Naive thymus-derived CD4-positive, alpha-beta T cell (primary cell): ENCODE measurements around the gene KIF21A. TPM values are rescaled to one million over a fixed set of nuclear protein-coding genes. Genes with fewer than 3 reads are reported as not detected.

ENCODE experiments used
- ATAC-seq: fragments of 150-1000 bp; cut with Tn5 transposase; 2 replicates; pipeline ENCODE4 v1.10.0; 2021; ENCODE audit warnings: mild to moderate bottlenecking, moderate library complexity
- CTCF ChIA-PET: fragments of 350-600 bp; sonication (Branson Sonifier 250); formaldehyde crosslinking; loops from one replicate; lab custom pipeline; 2021; ENCODE audit warnings: antibody characterized with exemption; lab: Charles Lee
- POLR2A ChIA-PET: fragments of 350-600 bp; sonication (Branson Sonifier 250); formaldehyde crosslinking; loops from one replicate; lab custom pipeline; 2021; ENCODE audit warnings: antibody characterized with exemption, inconsistent platforms; lab: Charles Lee
- DNase-seq, 9 donors: peaks; one replicate each; pipeline versions ENCODE4 v3.0.0 to v3.0.0-alpha.2; 2020 to 2022; ENCODE audit warnings: mixed read lengths in 1 of 9
- H3K27ac ChIP-seq: one replicate; pipeline ENCODE4 v1.7.0; 2013; ENCODE audit warnings: mild to moderate bottlenecking, low read depth, low read length, moderate library complexity
- H3K27me3 ChIP-seq, 2 donors: one replicate each; pipeline ENCODE4 v1.7.0; 2013; ENCODE audit warnings: low read length in 2 of 2, mild to moderate bottlenecking in 2 of 2, moderate library complexity in 2 of 2; ENCODE audit not compliant: control insufficient read depth in 2 of 2, insufficient read depth in 2 of 2
- H3K36me3 ChIP-seq, 3 experiments: 1 replicate in 2 of 3; 2 replicates in 1 of 3; pipeline ENCODE4 v1.7.0; 2013; ENCODE audit warnings: low read length in 3 of 3, mild to moderate bottlenecking in 3 of 3, moderate library complexity in 1 of 3; ENCODE audit not compliant: insufficient read depth in 3 of 3, control insufficient read depth in 2 of 3
- H3K4me1 ChIP-seq, 2 donors: one replicate each; pipeline ENCODE4 v1.7.0; 2013; ENCODE audit warnings: low read length in 2 of 2, mild to moderate bottlenecking in 2 of 2, moderate library complexity in 1 of 2; ENCODE audit not compliant: control insufficient read depth in 2 of 2, insufficient read depth in 2 of 2
- H3K4me3 ChIP-seq: 2 replicates; pipeline ENCODE4 v1.7.0; 2013; ENCODE audit warnings: mild to moderate bottlenecking, low read length
- H3K9me3 ChIP-seq, 3 experiments: 1 replicate in 2 of 3; 2 replicates in 1 of 3; pipeline ENCODE4 v1.7.0; 2013; ENCODE audit warnings: low read length in 3 of 3; ENCODE audit not compliant: control insufficient read depth in 2 of 3
- H3K27ac Mint-ChIP-seq, 9 donors: one replicate each; pipeline ENCODE4 v1.8.0; 2020 to 2022; ENCODE audit warnings: mixed read lengths in 9 of 9, mild to moderate bottlenecking in 8 of 9, moderate library complexity in 5 of 9, inconsistent platforms in 2 of 9
- H3K27me3 Mint-ChIP-seq, 5 donors: one replicate each; pipeline ENCODE4 v1.8.0; 2021 to 2022; ENCODE audit warnings: mixed read lengths in 5 of 5, mild to moderate bottlenecking in 1 of 5
- H3K36me3 Mint-ChIP-seq, 5 donors: one replicate each; pipeline ENCODE4 v1.8.0; 2020 to 2022; ENCODE audit warnings: mixed read lengths in 5 of 5, mild to moderate bottlenecking in 3 of 5, inconsistent platforms in 1 of 5
- H3K4me1 Mint-ChIP-seq, 7 donors: one replicate each; pipeline ENCODE4 v1.8.0; 2020 to 2022; ENCODE audit warnings: mixed read lengths in 7 of 7, mild to moderate bottlenecking in 3 of 7, inconsistent platforms in 1 of 7
- H3K4me3 Mint-ChIP-seq, 10 donors: one replicate each; pipeline ENCODE4 v1.8.0; 2020 to 2022; ENCODE audit warnings: mild to moderate bottlenecking in 10 of 10, mixed read lengths in 10 of 10, moderate library complexity in 6 of 10, inconsistent platforms in 2 of 10
- H3K9me3 Mint-ChIP-seq, 11 donors: one replicate each; pipeline ENCODE4 v1.8.0; 2020 to 2022; ENCODE audit warnings: mixed read lengths in 11 of 11, mild to moderate bottlenecking in 4 of 11, inconsistent platforms in 1 of 11, moderate library complexity in 1 of 11
- intact Hi-C, 2 donors: fragments of 100-400 bp; cut with micrococcal nuclease; formaldehyde crosslinking; loops; one replicate each; pipeline ENCODE4 v1.15.1; 2023
- polyA plus RNA-seq, 2 donors: library from polyadenylated mRNA; unstranded; fragments of 300-500 nt; fragmentation: Illumina TruSeq; gene quantifications; one replicate each; pipeline ENCODE4 v1.2.3, GENCODE V29; 2021
- total RNA-seq, 6 experiments: library from RNA in 5 of 6; stranded (reverse) in 5 of 6; gene quantifications; 1 replicate in 5 of 6; 2 replicates in 1 of 6; pipeline ENCODE4 v1.2.3 and lab custom pipeline; 2021 to 2026

KIF21A gene
- total and polyA plus RNA-seq, 7 experiments from 2014 or later = 1.7 to 12.0 (median 6.9) TPM

- Mint-ChIP-seq H3K27ac (no peak overlapping the region), H3K4me3 (no peak overlapping the region), H3K27me3 (no peaks in the 10 kb centered on the region), H3K36me3 (peaks cover 0 to 7% (median 2%) of the 10 kb centered on the region in 5 donors), H3K9me3 (no peaks in the 10 kb centered on the region), H3K4me1 (no peaks in the 10 kb centered on the region)
- intact Hi-C loops = no loop called here
- Histone ChIP-seq H3K27ac (no peak overlapping the region), H3K36me3 (no peaks in the 10 kb centered on the region), H3K4me3 (no peak overlapping the region), H3K27me3 (no peaks in the 10 kb centered on the region), H3K9me3 (no peaks in the 10 kb centered on the region), H3K4me1 (no peaks in the 10 kb centered on the region)
- POLR2A ChIA-PET = no interaction called here
- DNase-seq (no peak), ATAC-seq (no peak)
- CTCF ChIA-PET = interaction anchor here (1.2 kb wide), 1 partner anchor 11 kb away, joined by 3 read pairs; no protein-coding TSS in a partner anchor
Measured at GRCh38 chr12:39386335-39386734, 56.6 kb downstream of the KIF21A start.

- Histone ChIP-seq H3K9me3 (no peaks in the 10 kb centered on the region), H3K27ac (no peak overlapping the region), H3K4me1 (no peaks in the 10 kb centered on the region), H3K27me3 (no peaks in the 10 kb centered on the region), H3K4me3 (no peak overlapping the region), H3K36me3 (no peaks in the 10 kb centered on the region)
- Mint-ChIP-seq H3K4me1 (no peaks in the 10 kb centered on the region), H3K27me3 (no peaks in the 10 kb centered on the region), H3K27ac (no peak overlapping the region), H3K36me3 (peaks cover 0 to 4% (median 0%) of the 10 kb centered on the region in 5 donors), H3K9me3 (no peaks in the 10 kb centered on the region), H3K4me3 (no peak overlapping the region)
- ATAC-seq (no peak), DNase-seq (no peak)
- CTCF ChIA-PET = no interaction called here
- intact Hi-C loops = loop anchor here in 1 of 2 donors (5.0 kb wide), 1 partner anchor 39 kb away; no protein-coding TSS in a partner anchor
- POLR2A ChIA-PET = no interaction called here
Measured at GRCh38 chr12:39383114-39383513, 59.8 kb downstream of the KIF21A start.

GRCh38 chr12:39380090-39380489, 62.8 kb downstream of the KIF21A start:
- H3K9me3 Mint-ChIP-seq = no peaks in the 10 kb centered on the region
- Histone ChIP-seq H3K36me3 (no peaks in the 10 kb centered on the region), H3K4me3 (no peak overlapping the region), H3K27ac (no peak overlapping the region), H3K9me3 (no peaks in the 10 kb centered on the region), H3K4me1 (no peaks in the 10 kb centered on the region), H3K27me3 (no peaks in the 10 kb centered on the region)
- ChIA-PET CTCF (interaction anchor here (0.7 kb wide), 1 partner anchor 729 kb away, joined by 3 read pairs; no protein-coding TSS in a partner anchor), POLR2A (no interaction called here)
- H3K4me1 Mint-ChIP-seq = no peaks in the 10 kb centered on the region
- DNase-seq (no peak), ATAC-seq (no peak)
- no peaks in the 10 kb centered on the region for H3K27me3 Mint-ChIP-seq
- H3K27ac Mint-ChIP-seq = no peak overlapping the region
- H3K4me3 Mint-ChIP-seq = no peak overlapping the region
- H3K36me3 Mint-ChIP-seq = peaks cover 0 to 4% (median 0%) of the 10 kb centered on the region in 5 donors
- intact Hi-C loops = loop anchor here in 1 of 2 donors (5.0 kb wide), 1 partner anchor 42 kb away; no protein-coding TSS in a partner anchor

- no peak overlapping the region for H3K4me3 ChIP-seq
- peaks cover 0 to 4% (median 0%) of the 10 kb centered on the region in 5 donors for H3K36me3 Mint-ChIP-seq
- H3K27me3 ChIP-seq = no peaks in the 10 kb centered on the region
- peaks cover 0 to under 1% (median 0%) of the 10 kb centered on the region in 11 donors for H3K9me3 Mint-ChIP-seq
- H3K4me1 Mint-ChIP-seq = peaks cover 0 to under 1% (median under 1%) of the 10 kb centered on the region in 7 donors
- ChIA-PET POLR2A (no interaction called here), CTCF (no interaction called here)
- H3K36me3 ChIP-seq = no peaks in the 10 kb centered on the region
- intact Hi-C loops = no loop called here
- no peaks in the 10 kb centered on the region for H3K9me3 ChIP-seq
- DNase-seq = no peak
- no peak for ATAC-seq
- no peaks in the 10 kb centered on the region for H3K27me3 Mint-ChIP-seq
- peaks cover 0 to 4% of the 10 kb centered on the region in 2 donors for H3K4me1 ChIP-seq
- no peak overlapping the region for H3K27ac ChIP-seq
- no peak overlapping the region for H3K4me3 Mint-ChIP-seq
- H3K27ac Mint-ChIP-seq = no peak overlapping the region
Measured at GRCh38 chr12:39378341-39378740, 64.6 kb downstream of the KIF21A start.

- no peaks in the 10 kb centered on the region for H3K27me3 Mint-ChIP-seq
- peaks cover 0 to 13% (median 8%) of the 10 kb centered on the region in 7 donors for H3K4me1 Mint-ChIP-seq
- no peak overlapping the region for H3K27ac ChIP-seq
- no peak overlapping the region for H3K4me3 ChIP-seq
- no peak for ATAC-seq
- peaks cover 0 to 11% (median 0%) of the 10 kb centered on the region in 5 donors for H3K36me3 Mint-ChIP-seq
- no peak overlapping the region for H3K27ac Mint-ChIP-seq
- CTCF ChIA-PET = interaction anchor here (0.8 kb wide), 1 partner anchor 11 kb away, joined by 3 read pairs; no protein-coding TSS in a partner anchor
- POLR2A ChIA-PET = no interaction called here
- H3K4me3 Mint-ChIP-seq = no peak overlapping the region
- no peaks in the 10 kb centered on the region for H3K9me3 ChIP-seq
- peaks cover 3 to 22% of the 10 kb centered on the region in 2 donors for H3K4me1 ChIP-seq
- intact Hi-C loops = no loop called here
- H3K9me3 Mint-ChIP-seq = peaks cover 0 to 10% (median 0%) of the 10 kb centered on the region in 11 donors
- H3K27me3 ChIP-seq = no peaks in the 10 kb centered on the region
- DNase-seq = no peak
- H3K36me3 ChIP-seq = no peaks in the 10 kb centered on the region
Measured at GRCh38 chr12:39375206-39375808, 67.6 kb downstream of the KIF21A start.

GRCh38 chr12:39372929-39373328, 70.0 kb downstream of the KIF21A start:
- intact Hi-C loops = loop anchor here in 1 of 2 donors (5.0 kb wide), 1 partner anchor 69 kb away; the partner anchor contains the start of gene KIF21A
- CTCF ChIA-PET = no interaction called here
- H3K27me3 Mint-ChIP-seq = no peaks in the 10 kb centered on the region

More at GRCh38 chr12:39372929-39373328, 70.0 kb downstream of the KIF21A start:
- Histone ChIP-seq H3K27ac (no peak overlapping the region), H3K4me3 (no peak overlapping the region), H3K36me3 (no peaks in the 10 kb centered on the region), H3K27me3 (no peaks in the 10 kb centered on the region), H3K9me3 (no peaks in the 10 kb centered on the region), H3K4me1 (peaks cover 3 to 22% of the 10 kb centered on the region in 2 donors)
- POLR2A ChIA-PET = no interaction called here
- peaks cover 0 to 15% (median 0%) of the 10 kb centered on the region in 5 donors for H3K36me3 Mint-ChIP-seq
- peaks cover 0 to 15% (median 8%) of the 10 kb centered on the region in 7 donors for H3K4me1 Mint-ChIP-seq
- peak overlapping the region in 1 of 9 donors; percentile 35 for H3K27ac Mint-ChIP-seq
- H3K9me3 Mint-ChIP-seq = peaks cover 0 to 13% (median 0%) of the 10 kb centered on the region in 11 donors
- DNase-seq = no peak
- ATAC-seq = peak; percentile 87
- H3K4me3 Mint-ChIP-seq = peak overlapping the region in 1 of 10 donors; percentile 21
